ENCODE results near the gene SENP1. TPM values are rescaled to one million over a fixed set of nuclear protein-coding genes. Genes with fewer than 3 reads are reported as not detected.

SENP1 gene
- total RNA-seq, 1 donor from 2014 or later = 48.6 TPM

- intact Hi-C loops (cut with micrococcal nuclease) = no loop called here
These were observed 36.6 kb downstream of the SENP1 start for GRCh38 chr12:48069241-48069640.

DNA sequence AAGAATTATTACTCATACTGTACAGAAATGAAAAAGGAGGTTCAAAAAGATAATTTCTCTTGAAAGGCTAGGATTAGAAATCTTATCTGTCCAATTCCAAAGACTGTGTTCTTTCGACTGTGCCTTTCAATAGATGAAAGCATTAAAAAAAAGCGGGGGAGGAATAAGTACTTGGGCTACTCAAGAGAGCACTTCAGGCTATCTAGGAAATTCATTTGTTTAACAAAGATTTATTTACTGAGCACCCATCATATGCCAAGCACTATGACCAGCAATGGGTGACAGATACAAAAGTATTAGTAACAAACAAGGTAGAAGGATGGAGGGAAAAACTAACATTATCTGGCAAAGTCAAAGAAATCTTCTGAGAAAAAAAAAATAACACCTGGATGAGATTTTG is 37.4 kb downstream of the SENP1 start:
- intact Hi-C loops (cut with micrococcal nuclease) = no loop called here

GRCh38 chr12:48067250-48067938 is 38.5 kb downstream of the SENP1 start:
- intact Hi-C loops (cut with micrococcal nuclease) = no loop called here

GRCh38 chr12:48065041-48065440 is 40.8 kb downstream of the SENP1 start:
- intact Hi-C loops (cut with micrococcal nuclease) = no loop called here

DNA sequence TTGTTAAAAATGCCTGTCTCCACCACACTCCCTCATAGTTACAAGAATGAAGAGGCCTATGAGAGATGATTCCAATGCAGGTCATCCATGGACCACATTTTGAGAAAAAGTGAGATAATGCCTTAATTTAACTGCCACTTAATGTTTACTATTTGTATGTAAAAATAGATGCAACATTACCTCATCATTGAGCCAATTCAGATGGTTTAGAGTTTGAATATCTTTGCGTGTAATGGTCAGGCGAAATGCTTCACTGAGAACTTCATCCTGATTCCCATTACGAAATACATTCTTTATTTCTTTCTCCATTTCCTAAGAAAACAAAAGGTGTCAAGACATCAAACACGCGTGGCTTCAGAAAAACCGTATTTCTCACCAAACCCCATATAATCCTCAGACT is 42.3 kb downstream of the SENP1 start:
- intact Hi-C loops (cut with micrococcal nuclease) = no loop called here

DNA sequence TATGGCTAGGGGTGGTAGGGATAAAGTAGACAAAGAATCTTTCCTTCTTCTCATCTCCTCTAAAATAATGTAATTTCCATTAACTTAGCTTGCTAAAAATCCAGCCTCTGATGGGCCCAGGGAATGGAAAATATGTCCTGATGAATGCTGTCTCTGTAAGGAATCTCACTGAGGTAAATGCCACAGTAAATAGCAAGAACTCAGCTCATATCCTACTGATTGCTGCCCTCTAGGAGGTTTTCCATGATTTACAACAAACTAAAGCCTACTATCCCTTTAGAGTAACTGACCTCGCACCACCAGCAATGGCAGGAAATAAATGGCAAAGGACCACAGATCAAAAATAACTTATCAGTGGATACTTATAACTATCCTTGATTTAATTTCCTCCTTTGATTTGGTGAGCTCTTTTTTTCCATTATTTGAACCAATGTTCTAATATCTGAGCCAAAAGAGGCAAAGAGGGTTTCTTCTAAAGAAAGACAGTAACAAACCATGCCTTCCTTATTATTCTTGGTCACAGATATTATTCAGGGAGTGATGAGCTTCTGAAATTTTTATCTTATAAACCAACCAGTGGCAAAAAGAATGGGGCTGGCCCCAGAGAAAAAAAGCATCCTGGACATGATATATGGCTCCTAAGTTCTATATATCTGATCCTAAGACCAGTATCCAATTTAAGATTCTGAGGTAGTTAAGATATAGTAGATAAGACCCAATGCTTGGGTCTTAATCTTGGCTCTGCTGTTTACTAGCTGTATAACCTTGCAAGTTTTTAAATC is 43.8 kb downstream of the SENP1 start:
- intact Hi-C loops (cut with micrococcal nuclease) = no loop called here

DNA sequence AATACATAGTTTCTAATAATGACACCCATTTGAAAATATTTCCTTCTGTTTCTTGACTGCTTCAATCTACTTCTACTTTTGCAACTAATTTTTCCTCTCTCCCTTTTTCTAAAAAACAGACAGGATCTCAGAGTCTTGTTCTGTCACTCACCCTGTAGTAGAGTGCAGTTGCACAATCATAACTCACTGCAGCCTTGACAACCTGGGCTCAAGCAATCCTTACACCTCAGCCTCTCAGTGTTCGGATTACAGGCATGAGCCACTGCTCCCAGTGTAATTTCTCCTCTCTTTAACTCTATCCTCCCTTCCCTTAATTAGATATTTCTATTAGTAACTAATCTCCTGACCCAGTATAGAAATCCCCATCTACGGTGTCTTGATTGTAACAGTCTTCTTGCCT is 45.4 kb downstream of the SENP1 start:
- intact Hi-C loops (cut with micrococcal nuclease) = no loop called here

- intact Hi-C loops (cut with micrococcal nuclease) = no loop called here
These were observed 47.1 kb downstream of the SENP1 start for GRCh38 chr12:48058771-48059170.

DNA sequence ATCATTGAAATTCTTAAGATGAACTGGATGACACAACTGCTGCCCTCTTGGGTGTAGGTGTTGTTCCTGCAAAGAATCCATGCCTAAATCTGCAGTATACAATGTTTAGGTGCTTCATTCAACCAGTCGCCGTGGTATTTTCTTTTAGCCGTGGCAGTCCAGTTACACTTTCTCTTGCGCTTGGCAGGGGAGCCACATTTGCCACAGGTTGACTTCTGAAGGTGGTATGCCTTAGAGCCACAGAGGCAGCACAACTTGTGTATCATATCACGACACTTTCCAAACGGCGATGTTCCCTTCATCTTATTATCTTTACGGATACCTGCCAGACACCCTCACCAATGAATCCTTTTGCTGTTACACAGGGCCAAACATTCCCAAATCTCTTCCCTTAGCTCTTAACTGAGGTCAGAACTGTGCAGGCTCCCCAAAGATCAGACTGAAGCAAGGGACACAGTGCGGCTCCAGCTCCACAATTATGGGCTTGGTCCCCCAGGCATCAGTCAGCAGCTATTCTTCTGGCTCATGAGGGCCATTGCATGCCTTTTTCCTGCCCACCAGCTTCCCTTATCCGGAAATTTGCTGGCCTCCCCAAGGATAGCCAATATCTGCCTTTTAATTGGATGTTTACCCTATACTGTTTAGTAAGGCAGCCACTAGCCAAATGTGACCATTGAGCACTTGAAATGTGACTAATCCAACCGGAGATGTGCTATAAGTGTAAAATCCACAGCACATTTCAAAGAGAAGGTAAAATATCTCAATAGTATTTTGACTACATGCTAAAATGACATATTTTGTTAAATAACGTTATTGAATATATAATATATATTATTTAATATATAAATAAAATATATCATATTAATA is 50.7 kb downstream of the SENP1 start:
- intact Hi-C loops (cut with micrococcal nuclease) = no loop called here

GRCh38 chr12:48053883-48054282 is 52.0 kb downstream of the SENP1 start:
- intact Hi-C loops (cut with micrococcal nuclease) = no loop called here

DNA sequence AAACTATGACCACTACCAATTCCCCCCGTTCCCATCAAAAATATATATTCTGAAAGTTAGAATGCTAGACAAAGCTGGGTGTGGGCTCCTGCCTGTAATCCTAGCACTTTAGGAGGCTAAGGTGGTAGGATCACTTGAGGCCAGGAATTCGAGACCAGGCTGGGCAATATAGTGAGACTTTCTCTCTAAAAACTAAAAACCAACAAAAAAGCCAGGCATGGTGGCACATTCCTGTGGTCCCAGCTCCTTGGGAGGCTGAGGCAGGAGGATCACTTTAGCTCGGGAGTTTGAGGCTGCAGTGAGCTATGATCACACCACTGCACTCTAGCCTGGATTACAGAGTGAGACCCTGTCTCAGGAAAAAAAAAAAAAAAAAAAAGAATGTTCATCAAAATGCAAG is 52.8 kb downstream of the SENP1 start:
- intact Hi-C loops (cut with micrococcal nuclease) = no loop called here

GRCh38 chr12:48051681-48052080 is 54.2 kb downstream of the SENP1 start:
- intact Hi-C loops (cut with micrococcal nuclease) = no loop called here

- intact Hi-C loops (cut with micrococcal nuclease) = no loop called here
These were observed 55.7 kb downstream of the SENP1 start for GRCh38 chr12:48050174-48050573.

DNA sequence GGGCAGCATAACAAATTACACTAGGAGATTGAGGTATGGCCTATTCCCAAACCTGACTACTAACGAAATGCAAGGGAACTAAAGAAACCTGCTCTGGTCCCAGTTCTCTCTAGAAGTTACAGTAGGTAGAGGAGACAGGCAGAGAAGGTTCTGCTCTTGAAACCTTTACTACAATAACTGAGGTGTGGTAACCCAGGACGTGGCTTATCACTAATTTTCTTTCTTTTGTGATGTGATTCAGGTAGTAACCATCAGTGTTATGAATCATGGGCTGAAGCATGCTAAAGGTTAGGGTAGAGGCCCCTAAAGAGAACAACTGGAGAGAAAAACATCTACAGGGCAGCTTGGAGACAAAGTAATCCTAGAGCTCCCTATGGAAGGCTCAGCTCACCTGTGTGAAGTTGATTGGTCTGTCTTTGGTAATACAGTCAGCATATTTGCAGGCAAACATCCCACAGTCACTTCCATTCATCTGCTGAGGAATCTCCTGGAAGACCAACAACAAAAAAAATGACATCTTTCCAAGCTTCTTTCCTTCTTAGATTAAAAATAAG is 59.8 kb downstream of the SENP1 start:
- intact Hi-C loops (cut with micrococcal nuclease) = no loop called here

DNA sequence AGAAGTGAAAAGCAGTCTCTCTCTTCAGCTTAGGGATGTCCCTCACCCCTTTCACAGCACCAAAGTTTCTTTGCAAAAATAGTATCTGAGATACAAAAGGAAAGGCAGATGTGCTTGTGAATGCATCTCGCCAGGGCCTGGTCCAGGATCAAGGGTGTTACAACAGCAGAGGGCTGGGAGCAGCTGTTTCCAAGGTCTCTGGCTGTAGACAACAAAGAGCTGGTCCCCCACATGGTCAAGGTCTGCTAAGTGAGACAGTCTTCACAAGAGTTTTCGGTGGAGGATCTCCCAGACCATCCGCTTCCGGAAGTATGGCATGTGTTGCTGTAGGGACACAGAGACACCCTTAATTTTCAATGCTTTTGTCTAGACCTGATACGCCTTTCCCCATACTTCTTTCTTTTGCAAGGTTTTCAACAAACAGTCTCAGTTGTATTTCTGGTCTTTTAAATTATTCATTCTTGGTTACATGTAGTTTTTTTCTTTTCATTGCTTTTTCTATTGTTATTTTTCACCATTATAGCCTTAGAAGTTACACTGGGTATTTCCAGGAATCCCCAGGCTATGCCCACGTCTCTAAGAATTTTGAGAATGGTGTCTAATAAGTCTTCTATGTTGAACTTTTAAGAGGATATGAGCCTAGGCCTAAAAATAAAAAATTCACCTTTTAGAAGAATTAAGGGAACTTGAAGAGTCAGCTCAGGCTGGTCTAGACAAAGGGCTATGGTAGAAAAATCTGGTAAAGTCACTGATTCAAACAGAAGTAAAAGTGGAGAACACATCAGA is 60.6 kb downstream of the SENP1 start:
- intact Hi-C loops (cut with micrococcal nuclease) = no loop called here

GRCh38 chr12:48044396-48044795 is 61.5 kb downstream of the SENP1 start:
- intact Hi-C loops (cut with micrococcal nuclease) = no loop called here

DNA sequence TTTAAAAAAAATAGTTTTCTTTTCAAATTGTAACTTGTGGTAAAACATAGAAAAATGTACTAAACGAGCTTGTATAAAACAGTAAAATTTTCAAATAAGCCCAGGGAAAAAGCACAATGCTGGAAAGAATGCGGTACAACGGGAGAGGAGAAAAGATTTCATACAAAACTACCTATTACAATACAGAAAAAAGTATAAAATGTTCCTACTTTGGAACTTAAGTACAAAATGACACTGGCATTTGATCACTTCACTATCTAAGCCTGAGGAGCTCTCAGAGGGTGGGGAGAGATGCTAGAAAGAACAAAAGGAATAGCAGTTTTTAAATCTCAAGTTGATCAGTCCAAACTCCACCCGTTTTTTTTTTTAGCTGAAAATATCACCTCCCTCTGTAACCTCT is 62.1 kb downstream of the SENP1 start:
- intact Hi-C loops (cut with micrococcal nuclease) = no loop called here

GRCh38 chr12:48041591-48042423 is 64.1 kb downstream of the SENP1 start:
- intact Hi-C loops (cut with micrococcal nuclease) = no loop called here

DNA sequence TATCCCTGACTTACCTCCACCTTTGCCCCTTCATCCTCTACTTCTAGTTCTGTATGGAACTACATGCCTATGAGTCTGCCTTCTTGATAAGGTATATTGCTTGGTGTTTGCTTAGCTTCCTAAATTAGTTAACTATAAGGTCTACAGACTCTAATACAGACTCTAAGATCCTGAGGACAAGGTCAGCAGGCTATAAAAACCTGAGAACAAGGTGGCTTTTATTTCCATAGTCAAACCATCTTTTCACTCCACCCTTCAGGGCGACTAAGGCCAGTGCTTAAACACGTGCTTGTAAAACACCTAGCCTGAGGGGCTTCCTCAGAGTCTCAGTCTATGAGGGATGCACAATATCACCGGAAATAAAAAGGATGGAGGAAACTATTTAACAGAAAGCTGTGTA is 65.5 kb downstream of the SENP1 start:
- intact Hi-C loops (cut with micrococcal nuclease) = no loop called here

GRCh38 chr12:48039151-48039550 is 66.7 kb downstream of the SENP1 start:
- intact Hi-C loops (cut with micrococcal nuclease) = no loop called here
